ENCODE results near the gene MZT2A.
"Not testable (repeated sequence)": the region's sequence is repeated elsewhere in the genome, so short reads cannot be mapped to it uniquely, and the experiment has no call there.

MZT2A gene

GRCh38 chr2:131519871-131520470 is 27.8 kb upstream of the MZT2A start:
- not testable (repeated sequence) for DNase-seq

- DNase-seq = no peak
These were observed 27.3 kb upstream of the MZT2A start for GRCh38 chr2:131519466-131519865.

GRCh38 chr2:131518531-131518930 is 26.3 kb upstream of the MZT2A start:
- DNase-seq = not testable (repeated sequence)

- DNase-seq = not testable (repeated sequence)
These were observed 25.7 kb upstream of the MZT2A start for GRCh38 chr2:131517856-131518255.

- DNase-seq = no peak
These were observed 25.1 kb upstream of the MZT2A start for GRCh38 chr2:131517106-131517831.

- not testable (repeated sequence) for DNase-seq
These were observed 24.4 kb upstream of the MZT2A start for GRCh38 chr2:131516621-131517020.

- no peak for DNase-seq
These were observed 23.8 kb upstream of the MZT2A start for GRCh38 chr2:131516011-131516410.

- DNase-seq = not testable (repeated sequence)
These were observed 23.0 kb upstream of the MZT2A start for GRCh38 chr2:131515235-131515634.

- DNase-seq = not testable (repeated sequence)
These were observed 22.4 kb upstream of the MZT2A start for GRCh38 chr2:131514408-131515166.

GRCh38 chr2:131511969-131512870 is 20.0 kb upstream of the MZT2A start:
- not testable (repeated sequence) for DNase-seq

- DNase-seq = not testable (repeated sequence)
These were observed 19.2 kb upstream of the MZT2A start for GRCh38 chr2:131511291-131511968.

- no peak for DNase-seq
These were observed 17.4 kb upstream of the MZT2A start for GRCh38 chr2:131509615-131510014.

- not testable (repeated sequence) for DNase-seq
These were observed 12.0 kb upstream of the MZT2A start for GRCh38 chr2:131504082-131504750.

- not testable (repeated sequence) for DNase-seq
These were observed 11.4 kb upstream of the MZT2A start for GRCh38 chr2:131503587-131503986.

GRCh38 chr2:131498321-131498973 is 6.2 kb upstream of the MZT2A start:
- DNase-seq = not testable (repeated sequence)

GRCh38 chr2:131495506-131495905 is 3.3 kb upstream of the MZT2A start:
- not testable (repeated sequence) for DNase-seq

- no peak for DNase-seq
These were observed 1.2 kb upstream of the MZT2A start for GRCh38 chr2:131493199-131493968.

GRCh38 chr2:131492418-131493198 is 411 bp upstream of the MZT2A start:
- DNase-seq = peak; percentile 90 to 91

- DNase-seq = not testable (repeated sequence)
These were observed 744 bp downstream of the MZT2A start for GRCh38 chr2:131491469-131491836.

Data from stimulated activated CD4-positive, alpha-beta T cell treated with anti-CD3 and anti-CD28 coated beads, Interleukin-4, amount 100 ng/mL, for 4 hours (primary cell).